ENCODE measurements around the gene LRRC37A2.
"Not testable (repeated sequence)": the region's sequence is repeated elsewhere in the genome, so short reads cannot be mapped to it uniquely, and the experiment has no call there.

The LRRC37A2 gene

DNA sequence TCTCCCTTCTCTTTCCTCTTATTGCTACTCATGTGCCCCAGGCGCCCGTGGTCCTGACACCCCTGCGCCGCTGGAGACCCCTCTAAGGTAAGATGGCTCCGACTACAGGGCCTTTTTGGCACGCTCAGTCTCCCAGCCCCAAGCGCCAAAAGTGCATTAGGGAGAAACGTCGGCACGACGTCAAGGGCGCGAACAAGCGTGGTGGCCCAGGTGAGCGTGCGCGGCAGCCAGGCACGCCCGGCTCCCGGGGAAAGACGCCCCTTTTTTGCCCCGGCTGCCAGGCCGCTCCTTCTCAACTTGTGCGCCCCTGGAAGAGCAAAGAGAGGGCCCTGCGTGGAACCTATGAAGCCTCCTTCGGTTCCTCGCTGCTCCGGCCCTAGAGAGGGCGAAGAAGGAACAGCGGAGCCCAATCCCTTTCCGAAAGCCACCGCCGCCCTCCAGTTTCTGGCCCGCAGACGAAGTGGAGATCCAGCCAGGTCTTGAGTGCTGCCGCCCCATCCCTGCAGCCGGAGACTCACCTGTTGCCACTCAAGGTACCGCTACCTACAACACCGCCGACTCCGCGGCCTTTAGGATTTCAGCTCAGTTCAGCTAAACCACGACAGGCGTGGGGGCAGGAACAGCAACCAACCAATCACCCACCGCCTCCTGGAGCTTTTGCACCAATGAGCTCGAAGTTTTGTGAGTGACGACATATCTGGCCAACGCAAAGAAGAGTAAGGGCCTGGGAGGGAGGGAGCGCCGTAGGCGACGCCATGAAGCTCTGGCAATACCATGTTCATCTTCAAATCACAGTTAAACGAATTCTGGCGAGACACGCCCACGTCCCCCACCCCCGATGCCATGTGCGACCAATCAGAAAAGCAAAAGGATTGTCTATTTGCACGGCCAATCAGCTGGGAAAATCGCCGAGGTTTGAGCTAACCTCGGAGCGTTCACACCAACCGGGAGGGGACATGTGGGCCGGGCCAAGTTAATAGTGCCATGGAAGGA is 67.1 kb downstream of the LRRC37A2 start, which contains the start of gene ARL17A:
Gene ARL17A (minus strand): TSS at position 609 of the 993 bp plus-strand sequence. CDS start 3,369 bp downstream, outside the sequence.
- H3K27ac ChIP-seq (ENCODE audit: low read depth, low read length); H2AFZ ChIP-seq (ENCODE audit: low read depth, low read length, severe bottlenecking); H3K36me3 ChIP-seq (ENCODE audit: low read length); H4K20me1 ChIP-seq (ENCODE audit: low read depth, low read length); H3K9me2 ChIP-seq (replicated peaks; ENCODE audit: insufficient read depth, low read length); H3K9ac ChIP-seq (ENCODE audit: low read length); H3K4me3 ChIP-seq (ENCODE audit: insufficient read depth, low read length, poor library complexity, severe bottlenecking); H3K27me3 ChIP-seq (ENCODE audit: low read length); H3K9me3 ChIP-seq (ENCODE audit: insufficient read depth, low read length); H3F3A ChIP-seq (ENCODE audit: insufficient read depth); H3K79me2 ChIP-seq (ENCODE audit: insufficient read depth, low read length): not testable (repeated sequence)
- H3K4me2 ChIP-seq (ENCODE audit: low read depth, low read length, poor library complexity, severe bottlenecking), result peak within 1 kb of the TSS; percentile 31

DNA sequence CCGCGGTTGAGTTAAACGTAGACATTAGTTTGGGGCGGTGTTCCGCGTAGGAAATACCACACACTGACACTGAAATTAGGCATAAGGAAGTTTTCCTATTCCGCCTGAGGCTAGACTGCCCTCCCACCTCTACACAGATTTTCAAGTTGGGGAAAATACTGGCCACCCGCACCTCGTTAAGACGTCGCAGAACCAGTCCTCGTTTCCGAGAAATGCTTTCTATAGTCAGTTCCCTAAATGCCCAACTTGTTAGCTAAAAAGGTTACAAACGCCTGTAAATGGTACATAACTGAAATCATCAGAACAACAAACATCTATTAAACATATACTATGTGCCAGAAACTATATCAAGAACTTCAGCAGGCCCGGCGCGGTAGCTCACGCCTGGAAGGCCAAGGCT is 67.8 kb downstream of the LRRC37A2 start:
- H3K4me2 ChIP-seq (ENCODE audit: low read depth, low read length, poor library complexity, severe bottlenecking), result peak overlapping the region; percentile 31
- not testable (repeated sequence) for H3F3A ChIP-seq (ENCODE audit: insufficient read depth); H2AFZ ChIP-seq (ENCODE audit: low read depth, low read length, severe bottlenecking); H3K9me2 ChIP-seq (replicated peaks; ENCODE audit: insufficient read depth, low read length); H3K9ac ChIP-seq (ENCODE audit: low read length); H3K27me3 ChIP-seq (ENCODE audit: low read length); H3K36me3 ChIP-seq (ENCODE audit: low read length); H4K20me1 ChIP-seq (ENCODE audit: low read depth, low read length); H3K79me2 ChIP-seq (ENCODE audit: insufficient read depth, low read length); H3K9me3 ChIP-seq (ENCODE audit: insufficient read depth, low read length); H3K27ac ChIP-seq (ENCODE audit: low read depth, low read length); H3K4me3 ChIP-seq (ENCODE audit: insufficient read depth, low read length, poor library complexity, severe bottlenecking)

DNA sequence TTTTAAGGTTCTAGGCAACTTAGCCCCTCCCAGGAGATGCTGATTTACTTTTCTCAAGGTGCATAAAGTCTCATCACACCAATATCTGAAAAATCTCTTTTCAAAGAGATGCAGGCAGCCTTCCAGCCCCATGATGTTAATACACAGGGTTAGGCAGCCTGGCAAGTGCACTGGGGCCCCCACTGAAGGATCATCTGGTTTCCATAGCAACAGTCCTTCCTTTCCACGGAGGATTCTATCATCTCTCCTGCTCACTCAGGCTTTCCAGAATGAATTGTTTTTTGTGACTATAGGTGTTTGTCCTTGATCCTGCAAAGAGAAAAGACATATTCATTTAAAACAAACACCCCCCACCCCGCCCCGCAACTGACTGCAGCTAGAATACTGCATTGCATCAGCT is 73.2 kb downstream of the LRRC37A2 start:
- not testable (repeated sequence) for H4K20me1 ChIP-seq (ENCODE audit: low read depth, low read length); H3K27me3 ChIP-seq (ENCODE audit: low read length); H3K9me3 ChIP-seq (ENCODE audit: insufficient read depth, low read length); H3F3A ChIP-seq (ENCODE audit: insufficient read depth); H3K9ac ChIP-seq (ENCODE audit: low read length); H3K79me2 ChIP-seq (ENCODE audit: insufficient read depth, low read length); H3K27ac ChIP-seq (ENCODE audit: low read depth, low read length); H3K9me2 ChIP-seq (replicated peaks; ENCODE audit: insufficient read depth, low read length); H2AFZ ChIP-seq (ENCODE audit: low read depth, low read length, severe bottlenecking); H3K36me3 ChIP-seq (ENCODE audit: low read length); H3K4me2 ChIP-seq (ENCODE audit: low read depth, low read length, poor library complexity, severe bottlenecking); H3K4me3 ChIP-seq (ENCODE audit: insufficient read depth, low read length, poor library complexity, severe bottlenecking)

DNA sequence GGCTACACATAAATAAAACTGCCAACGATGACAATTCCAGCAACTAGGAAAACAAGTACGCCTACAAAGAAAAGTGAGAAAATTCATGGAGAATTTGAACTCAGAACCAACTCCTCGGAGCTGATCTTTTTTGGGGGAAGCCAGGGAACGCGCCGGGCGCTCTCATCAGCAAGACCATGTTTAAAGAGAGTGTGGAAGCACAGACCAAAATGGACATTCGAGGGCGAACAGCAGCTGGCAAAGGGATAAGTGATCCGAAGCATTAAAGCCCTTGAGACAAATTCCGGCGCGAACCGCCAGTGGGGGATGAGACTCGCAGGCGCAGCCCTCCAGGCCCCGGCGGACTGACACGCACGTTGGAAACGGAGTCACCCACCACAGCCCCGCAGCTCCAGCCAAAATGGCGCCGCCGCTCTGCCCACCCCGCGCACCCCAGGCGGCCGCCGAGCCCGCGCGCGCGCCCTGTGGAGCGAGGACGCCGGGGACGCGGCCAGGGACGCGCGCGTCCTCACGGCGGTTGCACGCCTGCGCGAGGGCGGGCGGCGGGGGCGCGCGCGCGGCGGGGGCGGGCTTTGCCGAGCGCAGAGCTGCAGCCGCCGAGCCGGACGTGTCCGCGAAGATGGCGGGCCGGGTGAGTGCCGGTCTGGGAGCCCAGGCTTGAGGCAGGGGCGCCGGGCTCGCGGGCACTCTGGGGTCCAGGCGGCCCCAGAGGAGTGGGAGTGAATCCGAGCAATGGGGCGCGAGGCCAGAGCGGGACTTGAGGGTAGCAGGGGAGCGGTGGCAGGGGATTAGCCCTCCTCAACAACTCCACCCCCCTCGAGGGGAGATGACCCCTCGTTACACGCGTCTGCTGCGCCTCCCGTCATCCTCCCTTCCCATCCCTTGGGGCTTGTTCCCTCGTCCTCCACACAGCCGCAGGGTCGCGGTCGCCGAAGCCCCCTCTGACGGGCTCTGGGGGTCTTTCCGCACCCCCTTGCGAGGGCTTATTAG is 78.2 kb downstream of the LRRC37A2 start, which contains the start of gene NSF:
Gene NSF (plus strand): TSS at position 513 of the 990 bp plus-strand sequence. CDS start 107 bp downstream, at position 620.
- H3K9ac ChIP-seq (ENCODE audit: low read length); H3K9me3 ChIP-seq (ENCODE audit: insufficient read depth, low read length); H3K9me2 ChIP-seq (replicated peaks; ENCODE audit: insufficient read depth, low read length); H4K20me1 ChIP-seq (ENCODE audit: low read depth, low read length); H3K4me2 ChIP-seq (ENCODE audit: low read depth, low read length, poor library complexity, severe bottlenecking); H3K27me3 ChIP-seq (ENCODE audit: low read length); H3K36me3 ChIP-seq (ENCODE audit: low read length); H3K4me3 ChIP-seq (ENCODE audit: insufficient read depth, low read length, poor library complexity, severe bottlenecking); H3K27ac ChIP-seq (ENCODE audit: low read depth, low read length); H2AFZ ChIP-seq (ENCODE audit: low read depth, low read length, severe bottlenecking); H3K79me2 ChIP-seq (ENCODE audit: insufficient read depth, low read length); H3F3A ChIP-seq (ENCODE audit: insufficient read depth): not testable (repeated sequence)

DNA sequence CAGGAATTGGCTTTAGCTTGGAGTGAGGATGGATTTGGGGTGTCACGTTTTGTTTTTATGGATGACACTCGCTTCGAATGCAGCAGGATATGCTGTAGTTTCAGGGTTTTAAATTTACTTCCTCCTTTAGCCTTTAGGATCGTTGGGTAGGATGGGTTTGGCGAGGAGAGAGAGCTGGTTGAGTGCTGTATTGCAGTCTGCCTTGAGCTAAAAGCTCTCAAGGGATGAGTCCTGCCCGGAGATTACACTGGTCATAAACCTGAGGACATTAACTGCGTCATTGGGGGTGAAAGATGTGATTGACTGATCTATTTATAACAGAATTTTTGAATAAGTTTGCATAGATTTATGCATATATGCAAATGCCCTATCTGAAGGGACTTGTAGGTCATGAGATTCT is 79.1 kb downstream of the LRRC37A2 start:
- H3K36me3 ChIP-seq (ENCODE audit: low read length); H3K9me2 ChIP-seq (replicated peaks; ENCODE audit: insufficient read depth, low read length); H3K9ac ChIP-seq (ENCODE audit: low read length); H3F3A ChIP-seq (ENCODE audit: insufficient read depth); H4K20me1 ChIP-seq (ENCODE audit: low read depth, low read length); H3K4me3 ChIP-seq (ENCODE audit: insufficient read depth, low read length, poor library complexity, severe bottlenecking); H3K9me3 ChIP-seq (ENCODE audit: insufficient read depth, low read length); H2AFZ ChIP-seq (ENCODE audit: low read depth, low read length, severe bottlenecking); H3K4me2 ChIP-seq (ENCODE audit: low read depth, low read length, poor library complexity, severe bottlenecking); H3K27me3 ChIP-seq (ENCODE audit: low read length); H3K27ac ChIP-seq (ENCODE audit: low read depth, low read length); H3K79me2 ChIP-seq (ENCODE audit: insufficient read depth, low read length): not testable (repeated sequence)

DNA sequence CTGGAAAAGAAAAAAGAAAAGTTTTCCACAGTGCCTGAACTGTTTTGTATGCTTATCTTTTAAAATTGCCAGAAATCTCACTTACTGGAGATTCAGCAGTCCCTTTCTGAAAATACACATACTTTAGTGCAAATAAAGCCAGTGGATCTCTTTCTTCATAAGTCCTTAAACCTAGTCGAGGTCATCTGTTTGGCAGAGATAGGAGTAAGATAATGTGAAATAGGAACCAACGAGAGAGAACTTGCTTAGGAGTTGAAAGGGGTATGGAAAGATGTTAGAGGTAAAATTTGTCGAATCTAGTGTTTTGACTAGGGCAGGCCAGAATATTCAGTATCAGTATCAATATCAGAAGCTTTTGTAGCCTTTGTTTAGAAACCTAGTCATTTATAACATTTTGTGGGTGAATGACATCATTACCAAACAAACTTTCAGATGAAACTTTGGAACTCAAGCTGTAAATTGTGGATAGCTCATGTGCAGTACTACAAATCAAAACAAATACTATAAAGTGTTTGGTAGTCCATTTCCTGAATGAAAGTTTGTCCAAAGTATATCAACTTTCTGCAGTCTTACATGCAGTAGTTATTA is 86.2 kb downstream of the LRRC37A2 start:
- not testable (repeated sequence) for H3K4me3 ChIP-seq (ENCODE audit: insufficient read depth, low read length, poor library complexity, severe bottlenecking); H3K27me3 ChIP-seq (ENCODE audit: low read length); H3K36me3 ChIP-seq (ENCODE audit: low read length); H4K20me1 ChIP-seq (ENCODE audit: low read depth, low read length); H3F3A ChIP-seq (ENCODE audit: insufficient read depth); H3K27ac ChIP-seq (ENCODE audit: low read depth, low read length); H2AFZ ChIP-seq (ENCODE audit: low read depth, low read length, severe bottlenecking); H3K9me2 ChIP-seq (replicated peaks; ENCODE audit: insufficient read depth, low read length); H3K9me3 ChIP-seq (ENCODE audit: insufficient read depth, low read length); H3K4me2 ChIP-seq (ENCODE audit: low read depth, low read length, poor library complexity, severe bottlenecking); H3K79me2 ChIP-seq (ENCODE audit: insufficient read depth, low read length); H3K9ac ChIP-seq (ENCODE audit: low read length)

DNA sequence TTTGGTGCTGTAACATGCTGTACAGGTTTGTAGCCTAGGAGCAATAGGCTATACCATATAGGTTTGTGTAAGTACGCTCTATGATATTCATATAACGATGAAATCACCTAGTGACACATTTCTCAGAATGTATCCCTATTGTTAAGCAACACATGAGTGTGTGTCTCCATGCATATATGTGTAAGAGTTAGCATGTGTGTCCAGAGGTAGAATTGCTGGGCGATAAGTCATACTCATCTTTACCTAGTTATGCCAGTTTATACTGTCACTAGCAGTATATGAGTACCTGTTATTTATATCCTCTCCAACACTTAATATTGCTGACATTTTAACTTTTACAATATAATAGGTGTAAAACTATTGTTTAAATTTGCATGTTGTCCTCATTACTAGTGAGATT is 88.5 kb downstream of the LRRC37A2 start:
- H4K20me1 ChIP-seq (ENCODE audit: low read depth, low read length); H3K4me3 ChIP-seq (ENCODE audit: insufficient read depth, low read length, poor library complexity, severe bottlenecking); H3K36me3 ChIP-seq (ENCODE audit: low read length); H3K79me2 ChIP-seq (ENCODE audit: insufficient read depth, low read length); H2AFZ ChIP-seq (ENCODE audit: low read depth, low read length, severe bottlenecking); H3K9me3 ChIP-seq (ENCODE audit: insufficient read depth, low read length); H3K4me2 ChIP-seq (ENCODE audit: low read depth, low read length, poor library complexity, severe bottlenecking); H3F3A ChIP-seq (ENCODE audit: insufficient read depth); H3K9me2 ChIP-seq (replicated peaks; ENCODE audit: insufficient read depth, low read length); H3K9ac ChIP-seq (ENCODE audit: low read length); H3K27ac ChIP-seq (ENCODE audit: low read depth, low read length); H3K27me3 ChIP-seq (ENCODE audit: low read length): not testable (repeated sequence)
